Lower lobe of right lung (tissue), 2 donors: ENCODE results near the gene LLPH. TPM values are rescaled to one million over a fixed set of nuclear protein-coding genes. Genes with fewer than 3 reads are reported as not detected.

Source experiments
- ATAC-seq, 2 donors: fragments of 200-7000 bp; cut with Tn5 transposase; one replicate each; pipeline ENCODE4 v1.9.1; 2020 to 2022; ENCODE audit warnings: mild to moderate bottlenecking in 2 of 2, moderate library complexity in 2 of 2
- DNase-seq: peaks from one replicate; pipeline ENCODE4 v3.0.0-alpha.2; 2020
- H3K27ac ChIP-seq: fragments of 200-600 bp; one replicate; pipeline ENCODE4 v1.8.0; 2022
- H3K27me3 ChIP-seq: fragments of 200-600 bp; one replicate; pipeline ENCODE4 v1.8.0; 2022; ENCODE audit warnings: low read depth
- H3K36me3 ChIP-seq: fragments of 200-600 bp; one replicate; pipeline ENCODE4 v1.8.0; 2022; ENCODE audit warnings: mild to moderate bottlenecking
- H3K4me1 ChIP-seq: fragments of 200-600 bp; one replicate; pipeline ENCODE4 v1.8.0; 2022
- H3K4me3 ChIP-seq: fragments of 200-600 bp; one replicate; pipeline ENCODE4 v1.8.0; 2022; ENCODE audit warnings: mild to moderate bottlenecking
- H3K9me3 ChIP-seq: fragments of 200-600 bp; one replicate; pipeline ENCODE4 v1.8.0; 2022
- intact Hi-C: fragments of 100-400 bp; cut with DNase I; formaldehyde crosslinking; loops from one replicate; pipeline ENCODE4 v1.11.0; 2022
- total RNA-seq: library from RNA; stranded (reverse); fragmentation: NEBNext Ultra II Directional; extraction: Animal tissue kit (Norgen Biotek cat#: 25700); gene quantifications from one replicate; pipeline ENCODE4 v1.2.1, GENCODE V29; 2021
- TF ChIP-seq, protein P1 (sequence below): fragments of 200-600 bp; IDR thresholded peaks from one replicate; pipeline ENCODE4 v1.8.0; 2022; ENCODE audit warnings: antibody characterized with exemption, mild to moderate bottlenecking
- donor health status: DM: no; HTN: yes; CAD: no; lungs with severe emphysema.

The LLPH gene
- total RNA-seq, 1 donor from 2014 or later: 19.3 TPM

DNA sequence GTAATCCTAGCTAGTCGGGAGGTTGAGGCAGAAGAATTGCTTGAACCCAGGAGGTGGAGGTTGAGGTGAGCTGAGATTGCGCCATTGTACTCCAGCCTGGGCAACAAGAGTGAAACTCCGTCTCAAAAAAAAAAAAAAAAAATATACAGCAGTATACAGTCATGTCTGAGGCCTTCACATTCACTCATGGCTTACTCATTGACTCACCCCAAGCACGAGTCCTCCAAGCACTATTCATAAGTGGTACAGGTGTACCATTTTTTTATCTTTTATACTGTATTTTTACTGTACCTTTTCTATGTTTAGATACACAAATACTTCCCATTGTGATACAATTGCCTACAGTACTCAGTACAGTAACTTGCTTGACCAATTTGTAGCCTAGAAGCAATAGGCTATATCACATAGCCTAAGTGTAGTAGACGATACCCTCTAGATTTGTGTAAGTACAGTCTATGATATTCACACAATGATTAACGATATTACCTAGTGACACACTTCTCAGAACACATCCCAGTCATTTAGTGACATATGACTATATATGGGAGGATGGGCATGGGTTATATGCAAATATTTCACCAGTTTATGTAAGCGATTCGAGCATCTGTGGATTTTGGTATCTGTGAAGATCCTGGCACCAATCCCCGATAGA is 12.2 kb downstream of the LLPH start:
- Histone ChIP-seq H3K4me1 (no peaks in the 10 kb centered on the region), H3K4me3 (no peak overlapping the region), H3K36me3 (peaks cover 24% of the 10 kb centered on the region), H3K27ac (no peak overlapping the region), H3K27me3 (no peaks in the 10 kb centered on the region), H3K9me3 (no peaks in the 10 kb centered on the region)
- no peak for ATAC-seq
- DNase-seq: no peak
- TF ChIP-seq, protein P1, sequence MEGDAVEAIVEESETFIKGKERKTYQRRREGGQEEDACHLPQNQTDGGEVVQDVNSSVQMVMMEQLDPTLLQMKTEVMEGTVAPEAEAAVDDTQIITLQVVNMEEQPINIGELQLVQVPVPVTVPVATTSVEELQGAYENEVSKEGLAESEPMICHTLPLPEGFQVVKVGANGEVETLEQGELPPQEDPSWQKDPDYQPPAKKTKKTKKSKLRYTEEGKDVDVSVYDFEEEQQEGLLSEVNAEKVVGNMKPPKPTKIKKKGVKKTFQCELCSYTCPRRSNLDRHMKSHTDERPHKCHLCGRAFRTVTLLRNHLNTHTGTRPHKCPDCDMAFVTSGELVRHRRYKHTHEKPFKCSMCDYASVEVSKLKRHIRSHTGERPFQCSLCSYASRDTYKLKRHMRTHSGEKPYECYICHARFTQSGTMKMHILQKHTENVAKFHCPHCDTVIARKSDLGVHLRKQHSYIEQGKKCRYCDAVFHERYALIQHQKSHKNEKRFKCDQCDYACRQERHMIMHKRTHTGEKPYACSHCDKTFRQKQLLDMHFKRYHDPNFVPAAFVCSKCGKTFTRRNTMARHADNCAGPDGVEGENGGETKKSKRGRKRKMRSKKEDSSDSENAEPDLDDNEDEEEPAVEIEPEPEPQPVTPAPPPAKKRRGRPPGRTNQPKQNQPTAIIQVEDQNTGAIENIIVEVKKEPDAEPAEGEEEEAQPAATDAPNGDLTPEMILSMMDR: no peak
- intact Hi-C loops: no loop called here

DNA sequence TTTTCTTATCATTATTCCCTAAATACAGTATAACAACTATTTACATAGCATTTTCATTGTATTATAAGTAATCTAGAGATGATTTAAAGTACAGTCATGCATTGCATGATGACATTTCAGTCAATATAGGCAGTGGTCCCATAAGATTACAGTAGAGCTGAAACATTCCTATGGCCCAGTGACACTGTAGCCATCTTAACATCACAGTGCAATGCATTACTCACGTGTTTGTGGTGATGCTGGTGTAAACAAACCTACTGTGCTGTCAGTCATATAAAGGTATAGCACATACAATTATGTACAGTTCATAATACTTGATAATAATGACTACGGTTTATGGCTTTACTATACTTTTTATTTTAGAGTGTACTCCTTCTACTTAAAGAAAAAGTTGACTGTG is 13.3 kb downstream of the LLPH start:
- no peak overlapping the region for H3K27ac ChIP-seq
- H3K27me3 ChIP-seq: no peaks in the 10 kb centered on the region
- H3K9me3 ChIP-seq: no peaks in the 10 kb centered on the region
- H3K36me3 ChIP-seq: peaks cover 12% of the 10 kb centered on the region
- intact Hi-C loops: no loop called here
- H3K4me3 ChIP-seq: no peak overlapping the region
- no peak for ATAC-seq
- DNase-seq: no peak
- TF ChIP-seq, protein P1: no peak
- no peaks in the 10 kb centered on the region for H3K4me1 ChIP-seq

GRCh38 chr12:66115071-66115600 is 15.4 kb downstream of the LLPH start:
- no peaks in the 10 kb centered on the region for H3K36me3 ChIP-seq
- no peaks in the 10 kb centered on the region for H3K9me3 ChIP-seq
- no peak overlapping the region for H3K27ac ChIP-seq
- DNase-seq (no peak), ATAC-seq (no peak)
- TF ChIP-seq, protein P1: no peak
- no peaks in the 10 kb centered on the region for H3K27me3 ChIP-seq
- H3K4me1 ChIP-seq: no peaks in the 10 kb centered on the region
- H3K4me3 ChIP-seq: no peak overlapping the region
- intact Hi-C loops: no loop called here

DNA sequence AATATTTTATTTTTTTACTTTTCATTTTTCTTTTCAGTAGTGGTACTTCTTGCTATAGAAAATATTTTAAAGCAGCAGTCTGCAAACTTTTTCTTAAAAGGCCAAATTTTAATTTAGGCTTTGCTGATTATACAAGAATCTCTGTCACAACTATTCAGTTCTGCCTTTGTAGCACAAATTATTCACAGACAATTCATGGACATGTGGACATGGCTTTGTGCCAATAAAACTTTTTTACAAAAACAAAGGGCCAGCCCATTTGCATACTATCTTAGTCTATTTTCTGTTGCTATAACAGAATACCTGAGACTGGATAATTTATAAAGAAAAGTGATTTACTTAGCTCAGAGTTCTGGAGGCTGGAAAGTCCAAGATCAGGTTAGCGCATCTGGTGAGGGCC is 17.1 kb downstream of the LLPH start:
- TF ChIP-seq, protein P1: no peak
- no peaks in the 10 kb centered on the region for H3K4me1 ChIP-seq
- H3K4me3 ChIP-seq: no peak overlapping the region
- DNase-seq (no peak), ATAC-seq (no peak)
- no peaks in the 10 kb centered on the region for H3K9me3 ChIP-seq
- no peak overlapping the region for H3K27ac ChIP-seq
- intact Hi-C loops: no loop called here
- H3K27me3 ChIP-seq: no peaks in the 10 kb centered on the region
- no peaks in the 10 kb centered on the region for H3K36me3 ChIP-seq

DNA sequence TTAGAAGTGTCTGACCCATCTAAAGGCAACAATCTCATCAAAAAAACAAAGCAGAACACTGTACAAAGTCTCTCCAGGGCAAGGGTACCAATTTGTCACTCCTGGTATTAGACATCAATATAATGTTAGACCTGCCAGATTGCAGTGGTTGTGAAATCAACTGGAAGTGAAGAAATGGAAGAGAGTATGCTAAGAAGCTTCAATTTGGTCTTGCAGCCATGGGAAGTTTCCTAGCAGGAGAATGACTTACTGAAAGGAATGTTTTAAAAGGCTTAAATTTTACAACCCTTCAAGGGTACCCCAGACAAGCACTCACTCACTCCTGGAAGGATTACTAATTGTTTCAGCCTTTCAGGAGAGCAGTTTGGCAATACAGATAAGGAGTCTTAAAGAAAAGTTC is 18.9 kb downstream of the LLPH start:
- Histone ChIP-seq H3K27me3 (no peaks in the 10 kb centered on the region), H3K4me3 (no peak overlapping the region), H3K27ac (no peak overlapping the region), H3K4me1 (peaks cover 4% of the 10 kb centered on the region), H3K9me3 (no peaks in the 10 kb centered on the region), H3K36me3 (no peaks in the 10 kb centered on the region)
- DNase-seq: no peak
- intact Hi-C loops: no loop called here
- no peak for ATAC-seq
- TF ChIP-seq, protein P1: no peak
